H1 (cell line): ENCODE results near the gene TRPV4. TPM values are rescaled to one million over a fixed set of nuclear protein-coding genes. Genes with fewer than 3 reads are reported as not detected.

Source experiments
- CTCF ChIA-PET: fragments of 300-600 bp; sonication (Branson Sonifier 250); formaldehyde crosslinking; loops from one replicate; lab custom pipeline; 2021; ENCODE audit not compliant: partially characterized antibody; lab: Charles Lee
- POLR2A ChIA-PET: fragments of 300-600 bp; sonication (Branson Sonifier 250); formaldehyde crosslinking; loops from one replicate; lab custom pipeline; 2021; ENCODE audit warnings: inconsistent platforms; ENCODE audit not compliant: partially characterized antibody; lab: Charles Lee
- DNase-seq, 2 experiments: peaks; one replicate each; pipeline versions ENCODE4 v3.0.0 to v3.0.0-alpha.2; 2010 to 2022; ENCODE audit warnings: low spot score in 2 of 2, low read depth in 1 of 2, mixed read lengths in 1 of 2
- FAIRE-seq: peaks from 2 replicates; lab custom pipeline; 2011; peaks lifted over from hg19 to GRCh38; lab: Jason Lieb, UNC
- H2AFZ ChIP-seq: 2 replicates; pipeline ENCODE4 v1.8.1; 2012; ENCODE audit warnings: low read length, inconsistent platforms
- H2AK5ac ChIP-seq: 2 replicates; pipeline ENCODE4 v1.6.1; 2013; ENCODE audit warnings: low read depth, low read length
- H2BK120ac ChIP-seq: replicated peaks from 2 replicates; pipeline ENCODE3; 2013; ENCODE audit warnings: low read depth, low read length, inconsistent platforms
- H2BK12ac ChIP-seq: 2 replicates; pipeline ENCODE4 v1.6.1; 2013; ENCODE audit warnings: low read depth, low read length
- H2BK15ac ChIP-seq: 2 replicates; pipeline ENCODE4 v1.6.1; 2013; ENCODE audit warnings: low read length
- H2BK20ac ChIP-seq: 2 replicates; pipeline ENCODE4 v1.6.1; 2013; ENCODE audit warnings: low read length
- H2BK5ac ChIP-seq: 2 replicates; pipeline ENCODE4 v1.6.1; 2013; ENCODE audit warnings: low read depth, low read length
- H3K14ac ChIP-seq: 2 replicates; pipeline ENCODE4 v1.6.1; 2013; ENCODE audit warnings: inconsistent platforms; ENCODE audit not compliant: insufficient read length
- H3K18ac ChIP-seq: 2 replicates; pipeline ENCODE4 v1.6.1; 2013; ENCODE audit warnings: low read length; ENCODE audit errors: extremely low read depth
- H3K23ac ChIP-seq: 2 replicates; pipeline ENCODE4 v1.6.1; 2013; ENCODE audit warnings: inconsistent platforms; ENCODE audit not compliant: insufficient read length
- H3K23me2 ChIP-seq: 2 replicates; pipeline ENCODE4 v1.6.1; 2013; ENCODE audit warnings: low read depth, low read length
- H3K27ac ChIP-seq: 2 replicates; pipeline ENCODE4 v1.6.1; 2011; ENCODE audit warnings: low read depth, low read length, inconsistent platforms
- H3K27me3 ChIP-seq, 4 experiments: replicated peaks in 1 of 4; 1 replicate in 1 of 4; 2 replicates in 3 of 4; pipeline versions ENCODE4 v1.6.1 to v1.8.1; 2011 to 2013; ENCODE audit warnings: low read length in 3 of 4, mild to moderate bottlenecking in 3 of 4, inconsistent platforms in 2 of 4, mixed read lengths in 2 of 4, moderate library complexity in 1 of 4; ENCODE audit not compliant: control insufficient read depth in 3 of 4, insufficient read depth in 3 of 4; ENCODE audit errors: extremely low read depth in 1 of 4
- H3K36me3 ChIP-seq, 4 experiments: 2 replicates each; pipeline versions ENCODE4 v1.6.1 to v1.8.1; 2011 to 2013; ENCODE audit warnings: mild to moderate bottlenecking in 4 of 4, low read length in 3 of 4, moderate library complexity in 2 of 4, control low read depth in 1 of 4, inconsistent platforms in 1 of 4; ENCODE audit not compliant: insufficient read depth in 4 of 4, control insufficient read depth in 2 of 4
- H3K4ac ChIP-seq: replicated peaks from 2 replicates; pipeline ENCODE3; 2013; ENCODE audit warnings: low read length, low read depth, mixed read lengths, inconsistent platforms; ENCODE audit not compliant: insufficient read length
- H3K4me1 ChIP-seq, 4 experiments: replicated peaks in 1 of 4; 1 replicate in 1 of 4; 2 replicates in 3 of 4; pipeline versions ENCODE4 v1.6.1 to v1.8.1; 2011 to 2013; ENCODE audit warnings: low read length in 3 of 4, inconsistent platforms in 2 of 4, mixed read lengths in 1 of 4; ENCODE audit not compliant: insufficient read depth in 4 of 4, control insufficient read depth in 3 of 4
- H3K4me2 ChIP-seq, 2 experiments: 2 replicates each; pipeline versions ENCODE4 v1.6.1 to v1.8.1; 2011 to 2013; ENCODE audit warnings: low read depth in 2 of 2, low read length in 2 of 2, control low read depth in 1 of 2, inconsistent platforms in 1 of 2, mild to moderate bottlenecking in 1 of 2; ENCODE audit not compliant: insufficient read depth in 1 of 2
- H3K4me3 ChIP-seq, 4 experiments: fragments of 200-600, 300-600 bp in 1 of 4; sonication (generic), shearing (Covaris generic), sonication (Bioruptor Twin) in 1 of 4; 2 replicates each; pipeline versions ENCODE4 v1.5.1 to v1.8.1; 2011 to 2016; ENCODE audit warnings: low read length in 4 of 4, low read depth in 3 of 4, control low read depth in 2 of 4, inconsistent platforms in 2 of 4, mild to moderate bottlenecking in 2 of 4, mixed read lengths in 1 of 4, moderate library complexity in 1 of 4; ENCODE audit not compliant: insufficient read depth in 2 of 4; ENCODE audit errors: extremely low read depth in 1 of 4
- H3K56ac ChIP-seq: replicated peaks from 2 replicates; pipeline ENCODE3; 2013; ENCODE audit warnings: low read depth, mild to moderate bottlenecking, mixed read lengths, low read length, inconsistent platforms; ENCODE audit not compliant: insufficient read length
- H3K79me1 ChIP-seq: 2 replicates; pipeline ENCODE4 v1.6.1; 2013; ENCODE audit warnings: low read depth, low read length, control low read depth
- H3K79me2 ChIP-seq, 2 experiments: 2 replicates each; pipeline versions ENCODE4 v1.6.1 to v1.8.1; 2012 to 2013; ENCODE audit warnings: low read length in 2 of 2, mild to moderate bottlenecking in 2 of 2, inconsistent platforms in 1 of 2; ENCODE audit not compliant: insufficient read depth in 2 of 2, control insufficient read depth in 1 of 2
- H3K9ac ChIP-seq, 4 experiments: replicated peaks in 1 of 4; 1 replicate in 1 of 4; 2 replicates in 3 of 4; pipeline versions ENCODE4 v1.6.1 to v1.8.1; 2011 to 2013; ENCODE audit warnings: low read depth in 3 of 4, low read length in 3 of 4, control low read depth in 2 of 4, mild to moderate bottlenecking in 2 of 4, moderate library complexity in 2 of 4, inconsistent platforms in 1 of 4; ENCODE audit errors: extremely low read depth in 1 of 4
- H3K9me3 ChIP-seq, 2 experiments: 2 replicates each; pipeline versions ENCODE4 v1.6.1 to v1.8.1; 2012 to 2013; ENCODE audit warnings: mild to moderate bottlenecking in 2 of 2, moderate library complexity in 2 of 2, control low read depth in 1 of 2, inconsistent platforms in 1 of 2, low read depth in 1 of 2, low read length in 1 of 2, mixed read lengths in 1 of 2; ENCODE audit not compliant: insufficient read depth in 2 of 2
- H4K20me1 ChIP-seq, 2 experiments: replicated peaks in 1 of 2; 2 replicates each; pipeline versions ENCODE3 to v1.8.1; 2011 to 2013; ENCODE audit warnings: inconsistent platforms in 2 of 2, low read length in 2 of 2, mild to moderate bottlenecking in 1 of 2; ENCODE audit not compliant: insufficient read depth in 2 of 2, control insufficient read depth in 1 of 2
- H4K5ac ChIP-seq: 2 replicates; pipeline ENCODE4 v1.6.1; 2013; ENCODE audit warnings: low read length, low read depth, mixed read lengths, inconsistent platforms; ENCODE audit not compliant: insufficient read length
- H4K8ac ChIP-seq: 2 replicates; pipeline ENCODE4 v1.8.0; 2013; ENCODE audit warnings: mild to moderate bottlenecking, moderate library complexity, low read length, inconsistent platforms; ENCODE audit not compliant: insufficient read depth; ENCODE audit errors: extremely low read depth
- H4K91ac ChIP-seq: replicated peaks from 2 replicates; pipeline ENCODE3; 2013; ENCODE audit warnings: low read length, mixed read lengths, inconsistent platforms; ENCODE audit not compliant: insufficient read length
- BCL11A ChIP-seq, 2 experiments: IDR thresholded peaks; one replicate each; pipeline ENCODE4 v1.6.1; 2011; ENCODE audit warnings: low read depth in 2 of 2, low read length in 2 of 2, mild to moderate bottlenecking in 2 of 2
- CBX8 ChIP-seq: fragments of 300-800, 300-1000 bp; sonication (generic); IDR thresholded peaks from 2 replicates; pipeline ENCODE4 v1.7.1; 2016; ENCODE audit warnings: low read depth, low read length, borderline replicate concordance
- CHD2 ChIP-seq: IDR thresholded peaks from 2 replicates; pipeline ENCODE4 v1.6.1; 2012; ENCODE audit warnings: low read length, improper control_type of control experiment
- GTF2F1 ChIP-seq: IDR thresholded peaks from 2 replicates; pipeline ENCODE4 v1.6.1; 2012; ENCODE audit warnings: low read depth, low read length, improper control_type of control experiment, borderline replicate concordance
- HDAC6 ChIP-seq: IDR thresholded peaks from one replicate; pipeline ENCODE4 v1.7.1; 2012; ENCODE audit warnings: low read depth, mild to moderate bottlenecking, inconsistent platforms, low read length, moderate library complexity
- PHF8 ChIP-seq: fragments of 200-600 bp; sonication (generic); conservative IDR thresholded peaks from 2 replicates; pipeline ENCODE4 v1.7.1; 2012; ENCODE audit warnings: low read depth, mild to moderate bottlenecking, inconsistent platforms, low read length, moderate library complexity
- RAD21 ChIP-seq, 2 experiments: IDR thresholded peaks in 1 of 2; conservative IDR thresholded peaks in 1 of 2; 2 replicates each; pipeline ENCODE4 v1.6.1; 2011; ENCODE audit warnings: low read depth in 2 of 2, low read length in 2 of 2, improper control_type of control experiment in 1 of 2, inconsistent platforms in 1 of 2, mild to moderate bottlenecking in 1 of 2, moderate library complexity in 1 of 2
- RBBP5 ChIP-seq: IDR thresholded peaks from 2 replicates; pipeline ENCODE4 v1.7.1; 2012; ENCODE audit warnings: low read depth, mild to moderate bottlenecking, inconsistent platforms, low read length, moderate library complexity, borderline replicate concordance
- RNF2 ChIP-seq: fragments of 200-900, 300-1000 bp; sonication (generic); IDR thresholded peaks from 2 replicates; pipeline ENCODE4 v1.7.1; 2016; ENCODE audit warnings: borderline replicate concordance, low read depth, mild to moderate bottlenecking, antibody characterized with exemption, low read length; ENCODE audit not compliant: poor library complexity, severe bottlenecking; ENCODE audit errors: missing control alignments
- SUZ12 ChIP-seq: fragments of 200-600 bp; sonication (generic); IDR thresholded peaks from 2 replicates; pipeline ENCODE4 v1.6.1; 2012; ENCODE audit warnings: mild to moderate bottlenecking, inconsistent platforms, low read length, moderate library complexity, mixed read lengths
- YY1 ChIP-seq: IDR thresholded peaks from 2 replicates; pipeline ENCODE4 v1.6.1; 2011; ENCODE audit warnings: low read depth, mild to moderate bottlenecking, low read length
- WGBS, 2 experiments: shearing (Covaris generic) in 1 of 2; methylation state at CpG; one replicate each; pipeline versions ENCODE4 v1.1.6 to v1.1.7; 2013 to 2015; ENCODE audit warnings: low lambda C conversion rate in 2 of 2, mixed read lengths in 2 of 2, inconsistent platforms in 1 of 2, low coverage in 1 of 2, missing lambda C conversion rate in 1 of 2; ENCODE audit not compliant: insufficient replicate concordance in 2 of 2, insufficient coverage in 1 of 2, insufficient read length in 1 of 2; ENCODE audit errors: extremely low coverage in 1 of 2, missing lambda C conversion rate in 1 of 2; 5-methylcytosine and 5-hydroxymethylcytosine counted together
- polyA plus RNA-seq, 7 experiments: library from polyadenylated mRNA; depleted of rRNA in 3 of 7; stranded (reverse) in 5 of 7; unstranded in 2 of 7; fragments of >200 nt in 5 of 7; fragments of 200-250 nt in 2 of 7; gene quantifications; 1 replicate in 5 of 7; 2 replicates in 1 of 7; 4 replicates in 1 of 7; pipeline versions ENCODE4 v1.2.1 to v1.2.3, GENCODE V29; 2011 to 2013; ENCODE audit warnings: missing spikeins in 2 of 7, mixed read lengths in 2 of 7
- total RNA-seq: library from RNA; stranded (reverse); fragmentation: NEBNext Ultra II Directional; extraction: Animal tissue kit (Norgen Biotek cat#: 25700); gene quantifications from 2 replicates; pipeline ENCODE4 v1.2.1, GENCODE V29; 2021

The TRPV4 gene
- total and polyA plus RNA-seq, 2 of the 8 experiments (the other 6 are each of a cell fraction or from before 2014, with no cell fraction given): 2.1 to 6.2 TPM

DNA sequence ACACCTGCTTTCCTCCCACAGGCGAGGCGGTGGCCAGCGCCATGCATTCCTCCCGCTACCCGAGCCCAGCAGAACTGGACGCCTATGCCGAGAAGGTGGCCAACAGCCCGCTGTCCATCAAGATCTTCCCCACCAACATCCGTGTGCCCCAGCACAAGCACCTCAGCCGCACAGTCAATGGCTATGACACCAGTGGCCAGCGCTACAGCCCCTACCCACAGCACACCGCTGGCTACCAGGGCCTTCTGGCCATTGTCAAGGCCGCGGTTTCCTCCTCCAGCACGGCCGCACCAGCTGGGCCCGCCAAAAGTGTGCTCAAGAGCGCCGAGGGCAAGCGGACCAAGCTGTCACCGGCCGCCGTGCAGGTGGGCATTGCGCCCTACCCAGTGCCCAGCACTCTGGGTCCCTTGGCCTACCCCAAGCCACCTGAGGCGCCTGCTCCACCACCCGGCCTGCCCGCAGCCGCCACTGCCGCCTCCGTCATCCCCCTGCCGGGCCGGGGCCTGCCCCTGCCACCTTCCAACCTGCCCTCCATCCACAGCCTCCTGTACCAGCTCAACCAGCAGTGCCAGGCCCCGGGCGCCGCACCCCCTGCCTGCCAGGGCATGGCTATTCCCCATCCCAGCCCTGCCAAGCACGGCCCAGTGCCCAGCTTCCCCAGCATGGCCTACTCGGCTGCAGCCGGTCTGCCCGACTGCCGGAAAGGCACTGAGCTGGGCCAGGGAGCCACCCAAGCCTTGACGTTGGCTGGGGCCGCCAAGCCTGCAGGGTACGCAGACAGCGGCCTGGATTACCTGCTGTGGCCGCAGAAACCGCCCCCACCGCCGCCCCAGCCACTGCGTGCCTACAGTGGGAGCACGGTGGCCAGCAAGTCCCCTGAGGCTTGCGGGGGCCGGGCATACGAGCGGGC lies 65.0 kb downstream of the TRPV4 start:
- Histone ChIP-seq H3K14ac (no peak overlapping the region), H2AFZ (no peak overlapping the region), H3K56ac (no peak overlapping the region), H2BK120ac (no peak overlapping the region), H3K4me3 (no peak overlapping the region), H2BK5ac (no peak overlapping the region), H3K4ac (no peak overlapping the region), H4K91ac (no peak overlapping the region), H3K27ac (no peak overlapping the region), H4K20me1 (no peaks in the 10 kb centered on the region), H3K4me2 (no peak overlapping the region), H2BK12ac (no peak overlapping the region; the same call in 1 of the 2 replicates), H3K23ac (no peak overlapping the region), H3K18ac (no peak overlapping the region), H3K79me2 (no peaks in the 10 kb centered on the region), H3K36me3 (no peaks in the 10 kb centered on the region), H4K8ac (no peak overlapping the region; the same call in 1 of the 2 replicates), H3K27me3 (no peaks in the 10 kb centered on the region), H3K4me1 (peaks cover 0 to 11% (median 2%) of the 10 kb centered on the region in 4 experiments; a peak in 4 of 7 replicates), H3K9me3 (no peaks in the 10 kb centered on the region), H2BK15ac (no peak overlapping the region), H3K23me2 (no peaks in the 10 kb centered on the region), H4K5ac (no peak overlapping the region), H3K79me1 (no peaks in the 10 kb centered on the region), H2BK20ac (no peak overlapping the region), H3K9ac (no peak overlapping the region), H2AK5ac (no peak overlapping the region)
- peak in 1 of 2 experiments; percentile 42 for DNase-seq
- ChIA-PET POLR2A (no interaction called here), CTCF (interaction anchor here (0.8 to 1.4 kb wide), 4 partner anchors 10 to 170 kb away, joined by 3 to 5 read pairs (median 3); no protein-coding TSS in a partner anchor)
- WGBS, 2 experiments: 94% methylated on average over 50 of the region's 54 CpGs; no CpG with 5 or more reads in 1 of the 2 experiments
- no peak for FAIRE-seq
- no peak for TF ChIP-seq CHD2
- no peak for TF ChIP-seq RNF2
- TF ChIP-seq RBBP5: no peak
- no peak for TF ChIP-seq HDAC6
- no peak for TF ChIP-seq PHF8
- no peak for TF ChIP-seq YY1
- no peak for TF ChIP-seq RAD21 (IDR thresholded peaks at IDR 0.05 in 1 of 2, conservative IDR thresholded peaks at IDR 0.05 in 1 of 2; ENCODE audit: low read depth in 2 of 2, low read length in 2 of 2)
- TF ChIP-seq SUZ12: no peak
- no peak for TF ChIP-seq BCL11A (IDR thresholded peaks at IDR 0.05; ENCODE audit: low read depth in 2 of 2, low read length in 2 of 2)
- no peak for TF ChIP-seq GTF2F1
- TF ChIP-seq CBX8: no peak
